PFSK-1 (cell line): Measurements from ENCODE around the gene RNU5B-1. TPM values are rescaled to one million over a fixed set of nuclear protein-coding genes. Genes with fewer than 3 reads are reported as not detected.

Experiments
- FOXP2 ChIP-seq: optimal IDR thresholded peaks from 2 replicates; pipeline ENCODE3; 2011; ENCODE audit warnings: borderline replicate concordance, control low read depth, inconsistent platforms; ENCODE audit not compliant: insufficient read depth; ENCODE audit errors: extremely low read length, extremely low read depth
- POLR2AphosphoS5 ChIP-seq: IDR thresholded peaks from 2 replicates; pipeline ENCODE4 v1.6.1; 2012; ENCODE audit warnings: low read depth, mild to moderate bottlenecking, control low read depth, low read length, moderate library complexity
- SIN3A ChIP-seq: IDR thresholded peaks from 2 replicates; pipeline ENCODE4 v1.6.1; 2012; ENCODE audit warnings: mild to moderate bottlenecking, low read length, moderate library complexity, borderline replicate concordance; ENCODE audit not compliant: insufficient read depth
- TAF1 ChIP-seq: IDR thresholded peaks from 2 replicates; pipeline ENCODE4 v1.6.1; 2012; ENCODE audit warnings: low read length, control low read depth, borderline replicate concordance; ENCODE audit not compliant: insufficient read depth
- polyA plus RNA-seq: library from polyadenylated mRNA; unstranded; fragments of >200 nt; gene quantifications from one replicate; pipeline ENCODE4 v1.2.1, GENCODE V29; 2012; ENCODE audit warnings: low read depth, missing spikeins; ENCODE audit not compliant: insufficient read length
- TF ChIP-seq, protein P1 (sequence below), 2 experiments: IDR thresholded peaks; 2 replicates each; pipeline versions ENCODE4 v1.6.1 to v1.8.0; 2011 to 2012; ENCODE audit warnings: low read depth in 2 of 2, low read length in 2 of 2, control low read depth in 1 of 2, inconsistent platforms in 1 of 2, mild to moderate bottlenecking in 1 of 2, moderate library complexity in 1 of 2; ENCODE audit not compliant: insufficient read depth in 1 of 2

RNU5B-1 gene
- not detected for polyA plus RNA-seq

GRCh38 chr15:65304381-65305149 is at the start of gene RNU5B-1:
RNU5B-1 (plus strand) TSS chr15:65304677.
- TF ChIP-seq POLR2AphosphoS5 (peak; percentile 100), TAF1 (peak; percentile 66; the same call in 1 of the 2 replicates), SIN3A (peak; percentile 99), FOXP2 (no peak)
- TF ChIP-seq, protein P1, sequence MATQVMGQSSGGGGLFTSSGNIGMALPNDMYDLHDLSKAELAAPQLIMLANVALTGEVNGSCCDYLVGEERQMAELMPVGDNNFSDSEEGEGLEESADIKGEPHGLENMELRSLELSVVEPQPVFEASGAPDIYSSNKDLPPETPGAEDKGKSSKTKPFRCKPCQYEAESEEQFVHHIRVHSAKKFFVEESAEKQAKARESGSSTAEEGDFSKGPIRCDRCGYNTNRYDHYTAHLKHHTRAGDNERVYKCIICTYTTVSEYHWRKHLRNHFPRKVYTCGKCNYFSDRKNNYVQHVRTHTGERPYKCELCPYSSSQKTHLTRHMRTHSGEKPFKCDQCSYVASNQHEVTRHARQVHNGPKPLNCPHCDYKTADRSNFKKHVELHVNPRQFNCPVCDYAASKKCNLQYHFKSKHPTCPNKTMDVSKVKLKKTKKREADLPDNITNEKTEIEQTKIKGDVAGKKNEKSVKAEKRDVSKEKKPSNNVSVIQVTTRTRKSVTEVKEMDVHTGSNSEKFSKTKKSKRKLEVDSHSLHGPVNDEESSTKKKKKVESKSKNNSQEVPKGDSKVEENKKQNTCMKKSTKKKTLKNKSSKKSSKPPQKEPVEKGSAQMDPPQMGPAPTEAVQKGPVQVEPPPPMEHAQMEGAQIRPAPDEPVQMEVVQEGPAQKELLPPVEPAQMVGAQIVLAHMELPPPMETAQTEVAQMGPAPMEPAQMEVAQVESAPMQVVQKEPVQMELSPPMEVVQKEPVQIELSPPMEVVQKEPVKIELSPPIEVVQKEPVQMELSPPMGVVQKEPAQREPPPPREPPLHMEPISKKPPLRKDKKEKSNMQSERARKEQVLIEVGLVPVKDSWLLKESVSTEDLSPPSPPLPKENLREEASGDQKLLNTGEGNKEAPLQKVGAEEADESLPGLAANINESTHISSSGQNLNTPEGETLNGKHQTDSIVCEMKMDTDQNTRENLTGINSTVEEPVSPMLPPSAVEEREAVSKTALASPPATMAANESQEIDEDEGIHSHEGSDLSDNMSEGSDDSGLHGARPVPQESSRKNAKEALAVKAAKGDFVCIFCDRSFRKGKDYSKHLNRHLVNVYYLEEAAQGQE (IDR thresholded peaks at IDR 0.05; ENCODE audit: insufficient read depth in 1 of 2, low read depth in 2 of 2, low read length in 2 of 2) = 0 out of 4 replicates have a peak, but pooled peaks of 1 of the 2 experiments have one; percentile 19

DNA sequence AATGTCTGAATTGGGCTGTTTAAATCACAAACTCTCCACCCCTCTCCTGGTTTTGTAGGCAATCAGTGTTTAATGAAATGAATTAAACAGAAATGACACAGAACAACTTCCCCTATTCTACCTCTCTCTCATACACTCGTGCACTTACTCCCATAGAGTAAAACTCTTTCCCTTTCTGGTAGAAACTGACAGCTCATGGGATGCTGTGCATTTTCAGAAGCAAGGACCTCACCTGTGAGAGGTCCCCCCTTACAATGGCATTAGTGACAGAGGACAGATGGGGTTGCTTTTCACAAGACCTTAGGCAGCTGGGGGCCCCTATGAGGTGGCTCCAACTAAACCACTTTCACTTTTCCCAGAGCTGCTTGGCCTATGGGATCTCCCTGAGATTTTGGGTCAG is 49.7 kb upstream of the RNU5B-1 start:
- no peak for TF ChIP-seq SIN3A
- no peak for TF ChIP-seq FOXP2
- no peak for TF ChIP-seq TAF1
- TF ChIP-seq, protein P1 (IDR thresholded peaks at IDR 0.05; ENCODE audit: insufficient read depth in 1 of 2, low read depth in 2 of 2, low read length in 2 of 2) = no peak
- no peak for TF ChIP-seq POLR2AphosphoS5

DNA sequence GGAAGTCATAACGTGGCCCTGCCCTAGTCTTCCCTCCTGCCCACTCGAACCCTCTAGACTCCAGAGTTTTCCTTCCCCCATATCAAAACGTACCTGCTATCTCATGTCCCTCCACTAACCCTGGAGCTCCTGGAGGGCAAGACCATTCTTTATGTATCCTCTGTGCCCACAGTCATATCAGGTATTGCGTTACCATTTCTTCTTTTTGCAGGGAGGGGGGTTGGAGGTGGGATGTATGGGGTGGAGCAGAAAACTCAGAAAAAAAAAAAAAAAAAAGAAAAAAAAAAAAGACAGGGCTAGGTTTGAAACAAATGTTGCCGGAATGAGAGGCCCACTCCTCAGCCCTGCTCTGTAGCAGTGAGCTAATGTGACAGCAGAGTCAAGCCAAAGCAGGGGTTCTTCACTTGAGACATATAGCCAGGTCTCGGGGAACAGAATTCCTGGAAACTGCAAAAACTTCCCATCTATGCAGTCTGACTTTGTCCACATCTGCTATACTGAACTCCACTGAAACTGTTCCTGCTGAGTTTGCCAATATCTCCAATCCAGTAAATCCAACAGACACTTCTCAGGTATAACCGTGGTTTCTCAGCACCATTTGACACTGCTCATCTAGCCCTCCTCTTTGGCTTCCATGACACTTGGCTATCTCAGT is 48.9 kb upstream of the RNU5B-1 start:
- TF ChIP-seq POLR2AphosphoS5 (no peak), TAF1 (no peak), FOXP2 (no peak), SIN3A (no peak)
- TF ChIP-seq, protein P1 (IDR thresholded peaks at IDR 0.05; ENCODE audit: insufficient read depth in 1 of 2, low read depth in 2 of 2, low read length in 2 of 2) = no peak

- TF ChIP-seq FOXP2 (no peak), POLR2AphosphoS5 (no peak), TAF1 (no peak), SIN3A (no peak)
- TF ChIP-seq, protein P1 (IDR thresholded peaks at IDR 0.05; ENCODE audit: insufficient read depth in 1 of 2, low read depth in 2 of 2, low read length in 2 of 2) = no peak
These were observed 45.9 kb upstream of the RNU5B-1 start for GRCh38 chr15:65258375-65259262.
